HG02798 (cell line): ENCODE measurements around the gene NAXE.
"Not testable (repeated sequence)": the region's sequence is repeated elsewhere in the genome, so short reads cannot be mapped to it uniquely, and the experiment has no call there.

Experiments
- ATAC-seq: cut with Tn5 transposase; IDR thresholded peaks from one replicate; pipeline ENCODE4 v1.9.1; 2021; ENCODE audit warnings: mild to moderate bottlenecking; ENCODE audit not compliant: unreplicated experiment, poor library complexity

NAXE gene

DNA sequence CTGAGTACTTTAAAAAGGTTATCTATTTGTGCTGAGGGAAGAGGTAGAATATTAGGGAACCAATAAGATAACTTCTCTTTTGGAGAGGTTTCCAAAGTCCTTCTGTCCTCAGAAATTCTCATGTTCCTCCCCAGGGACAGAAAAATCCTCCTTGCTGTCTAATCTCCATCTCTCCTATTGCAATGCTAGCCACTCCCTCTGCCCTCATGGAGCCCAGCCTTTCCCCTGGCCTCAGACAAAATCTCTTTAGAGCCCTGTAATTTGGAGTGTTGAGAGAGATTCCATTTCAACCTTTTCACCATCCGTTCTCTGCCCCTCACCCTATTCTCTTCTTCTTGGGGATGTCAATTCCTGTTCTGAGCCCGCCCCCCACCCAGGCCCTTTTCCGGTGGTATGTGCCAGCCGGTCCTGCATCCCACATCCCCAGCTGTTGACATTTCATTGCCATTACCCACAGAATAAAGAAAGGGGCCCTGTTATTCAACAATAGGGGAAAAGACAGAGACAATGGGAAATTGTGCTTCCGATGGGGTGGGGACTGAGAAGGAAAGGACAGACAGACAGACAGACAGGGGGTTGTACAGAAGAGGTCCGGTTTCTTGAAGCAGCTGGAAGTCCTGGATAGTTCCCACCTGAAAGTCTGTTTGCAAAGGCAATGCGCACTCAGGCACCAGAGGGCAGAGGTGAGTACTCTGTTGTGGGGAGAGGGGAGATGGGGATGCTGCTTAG, 27.4 kb downstream of the NAXE start, which contains the start of gene HAPLN2:
Gene HAPLN2, plus strand, starts transcription at position 563 of the 729 bp plus-strand sequence. CDS start 4,076 bp downstream, outside the sequence.
- ATAC-seq: no peak

DNA sequence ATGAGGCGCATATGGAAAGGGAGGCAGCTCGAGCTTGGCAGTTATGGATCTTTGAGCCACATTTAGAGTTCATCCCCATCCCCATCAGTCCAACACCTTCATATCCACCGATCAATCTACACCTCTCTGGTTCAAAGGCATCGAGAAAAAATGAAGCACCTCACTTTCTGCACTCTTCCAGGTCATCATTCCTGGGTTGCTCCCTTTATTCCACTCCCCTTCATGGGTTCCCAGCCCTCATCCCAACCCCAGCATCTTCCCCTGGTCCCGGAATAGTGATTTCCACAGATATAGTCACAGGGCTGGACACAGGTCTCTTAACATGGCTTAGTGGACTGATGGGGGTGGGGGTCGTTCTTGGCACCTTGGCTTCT, 28.0 kb downstream of the NAXE start:
- ATAC-seq: no peak

DNA sequence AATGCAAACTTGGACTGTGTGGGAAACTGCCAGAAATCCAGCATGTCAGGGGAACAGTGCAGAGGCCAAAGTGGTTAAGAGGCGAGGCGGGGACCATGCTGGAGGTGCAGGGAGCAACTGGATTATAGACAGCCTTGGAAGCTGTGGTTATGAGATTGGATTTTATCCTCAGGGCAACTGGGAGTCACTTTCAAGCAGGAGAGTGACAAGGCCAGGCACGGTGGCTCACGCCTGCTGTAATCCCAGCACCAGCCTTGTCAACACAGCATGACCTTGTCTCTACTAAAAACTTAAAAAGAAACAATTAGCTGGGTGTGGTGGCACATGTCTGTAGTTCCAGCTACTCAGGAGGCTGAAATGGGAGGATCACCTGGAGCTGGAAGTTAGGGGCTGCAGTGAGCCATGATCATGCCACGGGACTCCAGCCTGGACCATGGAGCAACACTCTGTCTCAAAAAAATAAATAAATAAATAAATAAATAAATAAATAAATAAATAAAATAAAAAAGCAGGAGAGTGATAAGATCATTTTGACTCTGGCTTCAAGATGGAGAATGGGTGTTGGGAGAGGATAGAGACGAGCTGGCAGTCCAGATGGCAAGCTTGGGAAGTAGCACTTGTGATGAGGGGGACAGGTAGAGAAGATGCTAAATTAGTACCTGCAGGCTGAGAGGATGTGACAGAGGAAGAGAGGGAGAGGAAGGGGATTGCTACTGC, 31.2 kb downstream of the NAXE start:
- no peak for ATAC-seq

DNA sequence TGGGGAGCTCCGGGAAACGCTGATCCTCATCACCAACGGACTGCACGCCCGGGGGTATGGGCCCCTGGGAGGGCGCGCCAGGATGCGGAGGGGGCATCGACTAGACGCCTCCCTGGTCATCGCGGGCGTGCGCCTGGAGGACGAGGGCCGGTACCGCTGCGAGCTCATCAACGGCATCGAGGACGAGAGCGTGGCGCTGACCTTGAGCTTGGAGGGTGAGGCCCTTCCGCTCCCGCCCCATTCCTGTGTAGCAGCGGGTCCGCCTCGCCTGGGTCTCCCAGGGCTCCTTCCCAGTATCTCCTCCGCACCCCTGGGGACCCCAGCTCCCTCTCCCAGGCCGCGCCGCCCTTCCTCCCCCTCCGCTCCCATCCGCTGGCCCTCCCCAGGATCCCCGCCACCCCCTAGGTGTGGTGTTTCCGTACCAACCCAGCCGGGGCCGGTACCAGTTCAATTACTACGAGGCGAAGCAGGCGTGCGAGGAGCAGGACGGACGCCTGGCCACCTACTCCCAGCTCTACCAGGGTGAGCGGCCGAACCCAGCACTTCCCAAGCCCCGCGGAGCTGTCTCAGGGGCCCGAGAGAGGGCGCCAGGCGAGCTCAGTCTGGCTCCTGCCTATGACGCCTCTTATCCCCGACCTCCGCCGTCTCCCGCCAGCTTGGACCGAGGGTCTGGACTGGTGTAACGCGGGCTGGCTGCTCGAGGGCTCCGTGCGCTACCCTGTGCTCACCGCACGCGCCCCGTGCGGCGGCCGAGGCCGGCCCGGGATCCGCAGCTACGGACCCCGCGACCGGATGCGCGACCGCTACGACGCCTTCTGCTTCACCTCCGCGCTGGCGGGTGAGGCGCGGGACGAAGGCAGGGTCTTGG, 32.6 kb downstream of the NAXE start:
- ATAC-seq: no peak

DNA sequence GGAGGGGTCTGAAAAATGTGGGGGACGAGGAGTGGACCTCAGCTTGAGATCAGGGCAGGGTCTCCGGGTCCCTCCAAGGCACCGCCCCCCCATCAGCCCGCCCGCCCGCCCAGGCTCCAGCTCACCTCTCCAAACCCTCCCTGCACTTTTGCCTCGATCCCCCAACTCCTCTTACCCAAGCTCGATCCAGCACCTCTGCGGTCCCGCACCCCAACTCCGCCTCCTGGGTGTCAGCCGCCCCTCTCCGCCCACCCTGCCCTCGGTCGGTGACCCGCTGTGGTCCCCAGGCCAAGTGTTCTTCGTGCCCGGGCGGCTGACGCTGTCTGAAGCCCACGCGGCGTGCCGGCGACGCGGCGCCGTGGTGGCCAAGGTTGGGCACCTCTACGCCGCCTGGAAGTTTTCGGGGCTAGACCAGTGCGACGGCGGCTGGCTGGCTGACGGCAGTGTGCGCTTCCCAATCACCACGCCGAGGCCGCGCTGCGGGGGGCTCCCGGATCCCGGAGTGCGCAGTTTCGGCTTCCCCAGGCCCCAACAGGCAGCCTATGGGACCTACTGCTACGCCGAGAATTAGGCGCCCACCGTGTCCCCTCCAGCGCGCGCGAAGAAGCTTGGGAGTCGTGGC, 33.3 kb downstream of the NAXE start:
- ATAC-seq: no peak

DNA sequence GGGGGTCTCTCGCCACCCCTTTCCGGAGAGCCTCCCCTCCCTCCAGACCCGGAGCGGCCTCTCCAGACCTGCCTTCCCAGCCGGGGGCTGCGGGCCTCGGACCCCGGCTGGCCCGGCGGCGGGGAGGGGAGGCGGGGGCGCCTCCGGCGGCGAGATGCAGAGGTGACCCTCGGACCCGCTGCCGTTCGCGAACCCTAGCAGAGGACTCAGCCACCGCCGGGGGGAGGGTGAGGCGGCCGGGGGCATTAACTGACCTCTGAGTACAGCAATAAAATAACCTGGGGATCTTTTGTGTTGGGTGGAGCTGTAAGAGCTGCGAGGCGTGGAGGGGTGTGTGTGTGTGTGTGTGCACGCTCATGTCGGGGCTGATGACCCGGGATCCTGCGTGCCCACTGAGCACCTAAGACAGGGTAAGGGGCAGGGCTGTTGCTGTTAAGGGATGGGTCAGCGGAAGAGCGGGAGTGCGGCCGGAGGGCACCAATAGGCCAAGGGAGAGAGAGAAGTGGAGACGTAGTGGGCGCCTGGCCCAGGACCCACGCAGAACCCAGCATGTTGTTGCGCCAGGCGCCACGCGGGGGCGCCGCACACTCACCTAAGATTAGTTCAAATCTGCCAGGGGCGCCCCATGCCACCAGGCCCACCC, 34.0 kb downstream of the NAXE start:
- peak; percentile 39 for ATAC-seq

DNA sequence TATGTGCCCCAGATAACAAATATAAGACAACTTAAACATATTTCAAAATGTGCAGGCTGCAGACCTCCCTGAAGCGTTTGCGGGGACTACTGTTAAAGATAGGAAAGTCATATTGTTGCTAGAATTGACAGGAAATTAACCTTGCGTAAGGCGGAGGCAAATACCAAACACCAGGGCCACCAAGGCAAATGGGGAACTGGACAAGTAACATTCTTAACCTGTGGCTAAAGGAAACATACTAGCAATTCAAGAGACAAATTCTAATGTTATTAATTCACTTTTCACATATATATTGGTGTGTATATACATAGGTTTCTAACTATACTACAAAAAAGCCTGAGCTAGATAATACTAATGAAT, 34.5 kb downstream of the NAXE start:
- no peak for ATAC-seq

DNA sequence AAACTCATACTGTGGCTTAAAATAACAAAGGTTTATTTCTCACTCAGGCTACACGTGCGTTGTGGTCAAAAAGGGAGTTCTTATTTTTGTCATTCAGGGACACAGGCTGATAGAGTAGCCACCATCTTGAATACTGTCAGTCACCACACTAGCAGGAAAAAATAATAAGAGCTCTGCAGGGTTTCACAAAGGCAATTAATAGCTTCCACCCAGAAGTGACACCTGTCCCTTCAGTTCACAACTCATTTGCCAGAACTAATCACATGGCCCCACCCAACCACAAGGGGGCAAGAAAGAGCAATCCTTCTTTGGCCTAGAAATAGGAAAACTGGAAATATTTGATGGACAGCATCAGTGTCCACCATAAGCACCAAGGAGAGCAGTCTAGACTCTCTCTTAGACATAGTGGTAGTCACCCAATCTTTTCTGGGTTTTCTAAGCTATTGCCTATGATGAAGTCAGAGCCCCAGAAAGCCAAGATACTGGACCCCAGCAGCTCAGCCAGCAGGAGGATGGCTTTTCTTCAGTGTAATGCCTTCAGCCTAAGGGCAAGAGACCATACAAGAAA, 35.8 kb downstream of the NAXE start:
- ATAC-seq: peak; percentile 61

DNA sequence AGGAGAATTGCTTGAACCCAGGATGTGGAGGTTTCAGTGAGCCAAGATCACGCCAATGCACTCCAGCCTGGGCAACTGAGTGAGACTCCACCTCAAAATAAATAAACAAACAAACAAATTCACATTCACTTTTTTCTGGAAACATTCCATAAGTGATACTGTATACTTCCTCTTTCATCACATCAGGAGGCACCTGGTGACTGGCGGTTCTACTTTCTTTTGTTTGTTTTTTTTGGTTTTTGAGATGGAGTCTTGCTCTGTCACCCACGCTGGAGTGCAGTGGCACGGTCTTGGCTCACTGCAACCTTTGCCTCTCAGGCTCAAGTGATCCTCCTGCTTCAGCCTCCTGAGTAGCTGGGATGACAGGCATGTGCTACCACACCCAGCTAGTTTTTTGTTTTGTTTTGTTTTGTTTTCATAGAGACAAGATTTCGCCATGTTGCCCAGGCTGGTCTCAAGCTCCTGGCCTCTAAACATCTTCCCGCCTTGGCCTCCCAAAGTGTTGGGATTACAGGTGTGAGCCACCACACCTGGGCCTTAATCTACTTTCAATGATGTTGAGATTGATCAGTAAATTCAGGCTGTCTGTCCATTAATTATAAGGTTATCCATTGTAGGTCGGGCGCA, 38.4 kb downstream of the NAXE start:
- no peak for ATAC-seq

DNA sequence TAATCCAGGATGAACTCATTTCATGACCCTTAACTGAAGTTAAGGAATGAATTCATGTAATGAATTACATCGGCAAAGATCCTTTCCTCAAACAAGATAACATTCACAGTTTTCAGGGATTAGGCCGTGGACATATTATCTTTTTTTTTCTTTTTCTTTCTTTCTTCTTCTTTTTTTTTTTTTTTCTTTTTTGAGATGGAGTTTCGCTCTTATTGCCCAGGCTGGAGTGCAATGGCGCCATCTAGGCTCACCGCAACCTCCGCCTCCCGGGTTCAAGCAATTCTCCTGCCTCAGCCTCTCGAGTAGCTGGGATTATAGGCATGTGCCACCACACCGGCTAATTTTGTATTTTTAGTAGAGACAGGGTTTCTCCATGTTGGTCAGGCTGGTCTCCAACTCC, 39.6 kb downstream of the NAXE start:
- not testable (repeated sequence) for ATAC-seq

DNA sequence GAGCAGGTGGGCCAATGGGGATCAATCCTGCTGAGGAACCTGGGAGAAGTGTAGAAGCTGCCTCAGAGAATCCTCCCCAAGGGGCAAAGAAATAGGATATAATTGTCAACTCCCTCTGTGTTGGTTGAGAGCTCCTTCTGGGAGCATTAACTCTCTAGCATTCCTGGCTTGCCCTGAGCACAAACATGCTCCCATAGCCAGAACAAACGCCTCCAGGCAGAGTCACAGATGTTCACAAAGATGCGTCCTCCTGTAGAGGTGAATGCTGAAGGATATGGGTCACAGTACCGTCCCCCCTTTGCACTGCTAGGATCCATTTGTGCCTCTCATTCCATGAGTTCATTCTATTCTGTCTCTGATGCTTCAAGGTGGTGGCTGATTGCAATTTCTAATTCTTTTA, 40.8 kb downstream of the NAXE start:
- ATAC-seq: no peak

DNA sequence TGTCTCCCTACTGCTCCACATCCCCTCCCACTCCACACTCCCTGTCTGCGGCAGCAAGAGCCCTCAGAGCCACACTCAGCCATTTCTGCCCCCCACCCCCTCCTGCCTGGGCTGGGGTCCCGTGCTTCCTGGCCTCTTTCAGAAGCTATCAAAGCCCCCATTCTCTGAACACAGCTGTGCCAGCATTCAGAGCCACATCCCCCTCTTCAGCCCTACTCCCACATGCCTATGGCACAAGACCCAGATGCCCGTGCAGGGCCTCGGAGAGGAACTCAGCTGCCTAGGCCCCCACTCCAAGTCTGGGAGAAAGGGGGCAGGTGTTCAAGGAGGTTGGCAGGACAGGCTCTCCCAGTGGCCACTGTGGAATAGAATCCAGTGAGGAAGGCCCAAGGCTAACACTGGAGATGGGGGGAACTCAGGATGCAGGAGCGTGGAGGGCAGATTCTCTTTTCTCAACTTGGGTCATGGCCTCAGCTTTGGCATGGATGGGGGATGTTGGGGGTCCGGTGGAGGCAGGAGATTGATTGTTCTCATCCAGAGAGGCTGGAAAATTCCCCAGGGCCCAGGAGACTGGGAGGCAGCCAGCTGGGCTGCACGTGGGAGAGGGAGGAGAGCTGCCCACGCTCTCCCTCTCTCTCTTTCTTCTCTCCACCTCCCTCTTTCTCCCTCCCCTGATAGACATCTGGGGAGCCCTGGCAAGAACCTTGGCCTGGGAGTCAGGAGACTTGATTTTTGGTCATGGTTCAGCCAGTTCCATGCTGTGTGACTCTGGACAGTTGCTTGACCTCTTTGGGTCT, 46.8 kb downstream of the NAXE start:
- no peak for ATAC-seq

DNA sequence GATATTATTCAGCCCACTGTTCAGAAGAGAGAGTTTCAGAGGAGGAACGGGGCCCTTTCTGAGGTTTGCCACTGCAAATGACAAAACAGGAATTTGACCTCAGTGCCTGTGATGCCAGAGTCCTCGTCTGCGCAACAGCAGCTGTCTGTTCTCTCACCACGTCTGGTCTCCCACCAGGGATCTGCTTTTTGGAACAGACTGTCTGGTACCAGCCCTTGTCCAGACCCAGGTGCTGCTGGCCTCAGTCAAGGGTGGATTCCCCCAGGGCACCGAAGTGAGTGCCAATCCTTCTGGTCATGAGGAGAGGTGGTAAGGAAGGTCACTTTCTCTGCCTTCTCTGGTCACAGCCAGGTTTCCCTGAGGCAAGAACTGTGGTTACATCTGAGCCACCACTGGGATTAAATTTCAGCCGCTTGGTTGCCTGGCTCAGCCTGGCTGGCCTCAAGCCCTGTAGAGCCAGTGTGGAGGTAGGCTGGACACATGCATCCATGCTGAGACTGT, 48.1 kb downstream of the NAXE start:
- ATAC-seq: no peak

DNA sequence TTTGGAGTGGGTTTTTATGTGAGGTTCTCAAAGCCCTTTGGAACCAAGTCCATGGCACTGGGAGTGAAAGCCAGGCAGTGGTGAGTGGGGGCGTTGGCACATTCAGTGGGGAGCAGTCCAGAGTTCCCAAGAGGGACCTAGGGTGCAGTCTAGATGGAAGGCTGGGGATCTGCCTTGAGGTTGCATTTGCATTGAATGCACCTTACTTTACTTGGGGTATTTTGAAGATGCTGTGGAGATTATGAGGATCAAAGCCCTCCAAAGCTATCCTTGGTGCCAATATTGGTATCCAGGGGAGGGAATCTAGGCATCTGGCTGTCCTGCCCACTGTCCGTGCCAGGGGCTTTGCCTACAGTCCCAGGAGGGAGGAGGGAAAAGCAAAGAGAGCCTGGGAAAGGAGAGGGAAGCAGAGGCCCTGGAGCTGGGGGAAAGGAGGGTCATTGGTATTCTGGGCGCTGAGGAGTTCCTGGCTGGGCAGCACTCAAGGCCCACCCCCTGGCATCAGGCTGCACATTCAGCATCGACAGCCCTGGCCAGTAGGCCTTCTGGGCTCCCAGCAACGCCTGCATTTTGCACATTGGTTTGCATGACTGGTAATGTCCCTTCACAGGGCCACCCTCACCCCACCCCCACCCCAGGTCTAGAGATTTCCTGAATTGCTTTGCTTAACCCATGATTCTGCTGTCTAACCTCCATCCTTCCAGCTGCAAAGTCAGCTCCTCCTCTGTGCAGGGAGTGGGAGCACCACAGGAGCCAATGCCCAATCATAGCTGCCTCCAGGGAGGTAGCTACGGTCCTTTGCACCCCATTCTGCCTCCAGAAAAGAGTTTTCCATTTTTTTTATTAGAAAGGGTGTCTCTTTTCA, 49.5 kb downstream of the NAXE start:
- ATAC-seq: no peak

DNA sequence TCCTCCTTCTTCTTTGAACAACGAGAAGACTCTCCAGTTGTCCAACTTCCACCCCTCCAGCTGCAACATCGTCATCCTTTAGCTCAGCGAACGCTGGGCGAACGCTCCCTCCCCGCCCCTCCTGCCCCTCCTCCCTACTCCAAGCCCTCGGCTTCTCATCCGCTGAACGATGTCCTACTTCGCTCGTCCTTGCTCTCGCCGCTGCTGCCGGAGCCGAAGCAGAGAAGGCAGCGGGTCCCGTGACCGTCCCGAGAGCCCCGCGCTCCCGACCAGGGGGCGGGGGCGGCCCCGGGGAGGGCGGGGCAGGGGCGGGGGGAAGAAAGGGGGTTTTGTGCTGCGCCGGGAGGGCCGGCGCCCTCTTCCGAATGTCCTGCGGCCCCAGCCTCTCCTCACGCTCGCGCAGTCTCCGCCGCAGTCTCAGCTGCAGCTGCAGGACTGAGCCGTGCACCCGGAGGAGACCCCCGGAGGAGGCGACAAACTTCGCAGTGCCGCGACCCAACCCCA, 50.2 kb downstream of the NAXE start, which contains the start of gene BCAN:
Gene BCAN, plus strand, starts transcription at position 357 of the 504 bp plus-strand sequence. CDS start 3,938 bp downstream, outside the sequence.
- ATAC-seq: no peak

DNA sequence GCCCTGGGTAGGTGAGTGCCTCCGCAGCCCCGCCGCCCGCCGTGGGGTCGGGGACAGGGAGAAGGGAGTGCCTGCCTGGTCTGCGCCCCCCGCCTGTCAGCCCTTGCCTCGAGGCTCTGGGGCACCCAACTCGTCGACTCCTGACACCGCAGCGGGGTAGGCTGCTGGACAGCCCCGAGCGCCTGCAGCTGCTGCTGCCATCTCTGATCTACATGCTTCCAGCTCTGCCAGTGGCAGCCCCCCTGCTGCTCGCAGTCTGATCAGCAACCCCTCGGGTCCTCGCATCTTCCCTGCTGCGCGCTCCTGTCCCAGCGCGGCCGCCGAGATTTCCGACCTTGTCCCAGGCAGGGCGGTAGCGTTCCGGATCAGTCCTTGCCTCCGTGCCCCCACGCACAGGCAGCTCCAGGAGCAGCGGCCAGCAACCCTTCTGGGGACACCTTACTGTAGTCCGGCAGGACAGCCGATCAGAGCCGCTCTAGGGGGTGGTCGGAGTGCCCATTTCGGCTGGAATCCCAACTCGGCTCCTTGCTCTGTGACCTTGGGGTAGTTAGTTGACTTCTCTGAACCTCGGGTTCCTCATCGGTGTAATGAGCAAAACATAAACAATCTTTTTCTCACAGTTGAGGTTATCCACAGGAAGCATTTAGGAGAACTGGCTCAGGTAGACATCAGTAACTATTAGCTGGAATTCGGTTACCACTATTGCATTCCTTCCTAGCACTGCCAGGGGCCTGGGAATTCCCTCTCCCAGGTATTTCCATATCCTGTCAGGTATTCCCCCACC, 50.9 kb downstream of the NAXE start:
- no peak for ATAC-seq
